Testis (tissue), 2 donors: ENCODE data around the gene RNF123.

Experiments
- CTCF ChIP-seq, 3 experiments: fragments of 450-650 bp in 2 of 3; fragments of 200-600 bp in 1 of 3; sonication (generic) in 1 of 3; IDR thresholded peaks; one replicate each; pipeline ENCODE4 v1.5.1; 2016 to 2019; ENCODE audit warnings: antibody characterized with exemption in 3 of 3, mild to moderate bottlenecking in 2 of 3, moderate library complexity in 1 of 3
- POLR2A ChIP-seq: fragments of 450-650 bp; IDR thresholded peaks from one replicate; pipeline ENCODE4 v1.6.1; 2017; ENCODE audit warnings: antibody characterized with exemption, mild to moderate bottlenecking, moderate library complexity

DNA sequence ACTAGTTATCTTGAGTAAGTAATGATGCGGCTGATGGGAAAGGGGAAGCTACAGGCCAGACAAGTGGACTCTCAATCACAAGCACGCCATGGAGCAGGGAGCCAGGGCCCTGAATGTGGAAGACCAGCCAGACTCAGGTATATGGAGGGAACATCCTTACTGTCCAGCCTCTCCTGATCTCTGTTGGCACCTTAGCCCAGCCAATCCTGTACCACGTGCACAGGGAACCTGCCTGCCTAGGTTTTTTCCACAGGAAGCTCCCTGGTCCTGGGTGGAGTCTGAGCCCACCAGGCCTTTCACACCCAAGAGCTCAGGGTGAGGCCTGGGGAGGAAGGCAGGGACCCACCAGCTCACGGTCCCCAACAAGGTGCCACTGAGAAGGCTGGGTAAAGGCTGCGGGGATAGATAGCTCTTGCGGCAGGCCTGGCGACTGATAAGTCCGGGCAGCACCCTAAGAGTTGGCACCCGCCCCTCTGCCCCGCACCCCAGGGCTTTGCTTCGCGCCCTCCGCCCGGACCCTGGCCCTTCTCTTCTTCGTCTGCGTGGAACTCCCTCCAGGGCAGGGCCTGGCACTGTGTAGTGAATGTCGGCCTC is 16.1 kb upstream of the RNF123 start:
- TF ChIP-seq CTCF (IDR thresholded peaks at IDR 0.05), result no peak
- no peak for TF ChIP-seq POLR2A
